Measurements from ENCODE around the gene SBF2.

SBF2 gene

DNA sequence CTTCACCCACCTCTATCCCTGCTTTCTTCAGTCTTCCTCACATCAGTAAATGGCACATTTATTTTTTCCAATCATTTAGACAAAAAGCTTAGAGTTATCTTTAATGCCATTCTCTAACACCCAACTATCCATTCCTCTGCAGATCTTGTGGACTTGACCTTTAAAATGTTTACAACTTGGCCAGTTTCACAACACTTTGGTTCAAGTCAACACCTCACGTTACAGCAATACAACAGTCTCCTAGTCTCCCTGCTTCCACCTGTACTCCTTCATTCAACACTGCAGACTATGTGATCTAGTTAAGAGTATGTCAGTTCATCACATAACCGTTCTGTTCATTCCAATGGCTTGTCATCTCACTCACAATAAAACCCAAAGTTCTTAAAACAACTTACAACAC lies 325.0 kb downstream of the SBF2 start:
- Histone ChIP-seq H3K4me1 (ENCODE audit: insufficient read depth, poor library complexity, severe bottlenecking) (no peaks in the 10 kb centered on the region), H3K36me3 (ENCODE audit: low read depth) (peaks cover 4% of the 10 kb centered on the region), H3K27ac (ENCODE audit: poor library complexity, severe bottlenecking) (no peak overlapping the region), H3K4me3 (ENCODE audit: severe bottlenecking) (no peak overlapping the region), H3K9me3 (ENCODE audit: severe bottlenecking) (no peaks in the 10 kb centered on the region), H3K27me3 (ENCODE audit: insufficient read depth, poor library complexity, severe bottlenecking) (no peaks in the 10 kb centered on the region)
- ATAC-seq (ENCODE audit: low read depth) (no peak), DNase-seq (ENCODE audit: low spot score) (no peak)
- no peak for TF ChIP-seq CTCF (IDR thresholded peaks at IDR 0.05; ENCODE audit: poor library complexity, severe bottlenecking)

GRCh38 chr11:9962722-9963121 lies 331.3 kb downstream of the SBF2 start:
- Histone ChIP-seq H3K27me3 (ENCODE audit: insufficient read depth, poor library complexity, severe bottlenecking) (no peaks in the 10 kb centered on the region), H3K4me1 (ENCODE audit: insufficient read depth, poor library complexity, severe bottlenecking) (no peaks in the 10 kb centered on the region), H3K36me3 (ENCODE audit: low read depth) (peaks cover 41% of the 10 kb centered on the region), H3K27ac (ENCODE audit: poor library complexity, severe bottlenecking) (no peak overlapping the region), H3K9me3 (ENCODE audit: severe bottlenecking) (no peaks in the 10 kb centered on the region), H3K4me3 (ENCODE audit: severe bottlenecking) (no peak overlapping the region)
- no peak for ATAC-seq (ENCODE audit: low read depth)
- DNase-seq (ENCODE audit: low spot score) = no peak
- no peak for TF ChIP-seq CTCF (IDR thresholded peaks at IDR 0.05; ENCODE audit: poor library complexity, severe bottlenecking)

DNA sequence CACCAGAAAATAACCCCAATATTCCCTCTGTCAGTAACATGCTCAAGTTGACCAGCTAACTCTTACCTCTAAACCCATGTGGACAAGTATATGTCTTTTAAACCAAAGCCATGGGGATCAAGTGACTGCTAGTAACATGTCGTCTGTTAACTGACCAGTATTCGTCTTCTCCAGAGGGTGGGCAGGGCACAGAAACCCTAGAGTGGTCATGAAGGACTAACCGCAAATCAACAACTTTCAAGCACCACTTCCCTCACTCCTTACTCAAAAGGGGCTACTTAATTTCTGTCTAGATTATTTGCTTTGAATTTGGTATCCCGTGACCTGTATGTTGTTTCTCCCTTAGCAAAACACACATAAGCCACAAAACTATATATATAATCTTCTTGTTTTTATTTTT lies 336.9 kb downstream of the SBF2 start:
- peaks cover 3% of the 10 kb centered on the region for H3K9me3 ChIP-seq (ENCODE audit: severe bottlenecking)
- no peak overlapping the region for H3K27ac ChIP-seq (ENCODE audit: poor library complexity, severe bottlenecking)
- no peaks in the 10 kb centered on the region for H3K27me3 ChIP-seq (ENCODE audit: insufficient read depth, poor library complexity, severe bottlenecking)
- H3K36me3 ChIP-seq (ENCODE audit: low read depth) = peaks cover 18% of the 10 kb centered on the region
- ATAC-seq (ENCODE audit: low read depth) (no peak), DNase-seq (ENCODE audit: low spot score) (no peak)
- no peak overlapping the region for H3K4me3 ChIP-seq (ENCODE audit: severe bottlenecking)
- H3K4me1 ChIP-seq (ENCODE audit: insufficient read depth, poor library complexity, severe bottlenecking) = peaks cover 11% of the 10 kb centered on the region
- TF ChIP-seq CTCF (IDR thresholded peaks at IDR 0.05; ENCODE audit: poor library complexity, severe bottlenecking) = no peak

DNA sequence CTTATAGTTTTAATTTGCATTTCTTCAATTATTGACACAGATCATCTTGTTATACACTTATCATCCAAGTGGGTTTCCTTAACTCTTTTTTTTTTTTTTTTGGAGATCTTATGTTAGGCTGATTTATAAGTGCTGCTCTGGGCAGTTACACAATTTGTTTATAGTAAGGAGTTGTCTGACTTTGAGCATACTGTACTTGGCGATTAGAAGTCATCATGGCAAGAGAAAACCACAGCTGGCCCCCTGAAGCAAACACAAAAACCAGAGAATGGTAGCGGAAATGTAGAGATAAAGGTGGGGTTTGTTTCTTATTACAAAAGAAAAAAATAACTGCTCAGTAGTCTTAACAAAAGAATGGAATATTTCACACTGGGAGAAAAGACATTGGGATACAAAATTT lies 337.5 kb downstream of the SBF2 start:
- Histone ChIP-seq H3K36me3 (ENCODE audit: low read depth) (peaks cover 12% of the 10 kb centered on the region), H3K4me3 (ENCODE audit: severe bottlenecking) (no peak overlapping the region), H3K4me1 (ENCODE audit: insufficient read depth, poor library complexity, severe bottlenecking) (peaks cover 11% of the 10 kb centered on the region), H3K27me3 (ENCODE audit: insufficient read depth, poor library complexity, severe bottlenecking) (no peaks in the 10 kb centered on the region), H3K9me3 (ENCODE audit: severe bottlenecking) (peaks cover 3% of the 10 kb centered on the region), H3K27ac (ENCODE audit: poor library complexity, severe bottlenecking) (no peak overlapping the region)
- DNase-seq (ENCODE audit: low spot score) (no peak), ATAC-seq (ENCODE audit: low read depth) (no peak)
- no peak for TF ChIP-seq CTCF (IDR thresholded peaks at IDR 0.05; ENCODE audit: poor library complexity, severe bottlenecking)

GRCh38 chr11:9955391-9955790 lies 338.6 kb downstream of the SBF2 start:
- H3K9me3 ChIP-seq (ENCODE audit: severe bottlenecking) = peaks cover 3% of the 10 kb centered on the region
- H3K36me3 ChIP-seq (ENCODE audit: low read depth) = peaks cover 5% of the 10 kb centered on the region
- DNase-seq (ENCODE audit: low spot score) = no peak
- no peak for ATAC-seq (ENCODE audit: low read depth)
- no peak overlapping the region for H3K27ac ChIP-seq (ENCODE audit: poor library complexity, severe bottlenecking)
- TF ChIP-seq CTCF (IDR thresholded peaks at IDR 0.05; ENCODE audit: poor library complexity, severe bottlenecking) = no peak
- H3K4me3 ChIP-seq (ENCODE audit: severe bottlenecking) = no peak overlapping the region
- peaks cover 11% of the 10 kb centered on the region for H3K4me1 ChIP-seq (ENCODE audit: insufficient read depth, poor library complexity, severe bottlenecking)
- H3K27me3 ChIP-seq (ENCODE audit: insufficient read depth, poor library complexity, severe bottlenecking) = no peaks in the 10 kb centered on the region
